Endometrium (tissue), 2 donors: ENCODE results near the gene RGL2.
A peak's percentile ranks its signal among the peaks of the same experiment; 100 is the strongest.
"Not testable (repeated sequence)": the region's sequence is repeated elsewhere in the genome, so short reads cannot be mapped to it uniquely, and the experiment has no call there.

ENCODE experiments used
- FAIRE-seq: peaks from 2 replicates; lab custom pipeline; 2012; peaks lifted over from hg19 to GRCh38; lab: Jason Lieb, UNC
- donor health status: control.
- donor health status: control.

Gene RGL2

GRCh38 chr6:33298773-33299236, at the start of gene RGL2:
Gene RGL2 (minus strand): TSS chr6:33298942. CDS start chr6:33298610, 332 bp downstream.
- no peak for FAIRE-seq

DNA sequence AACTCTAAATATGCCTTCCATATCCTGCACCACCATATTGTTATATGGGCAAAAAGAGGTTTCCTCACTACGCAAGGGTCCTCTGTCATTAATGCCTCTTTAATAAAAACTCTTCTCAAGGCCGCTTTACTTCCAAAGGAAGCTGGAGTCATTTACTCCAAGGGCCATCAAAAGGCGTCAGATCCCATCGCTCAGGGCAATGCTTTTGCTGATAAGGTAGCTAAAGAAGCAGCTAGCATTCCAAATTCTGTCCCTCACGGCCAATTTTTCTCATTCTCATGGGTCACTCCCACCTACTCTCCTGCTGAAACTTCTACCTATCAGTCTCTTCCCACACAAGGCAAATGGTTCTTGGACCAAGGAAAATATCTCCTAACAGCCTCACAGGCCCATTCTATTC, 49.1 kb upstream of the RGL2 start:
- no peak for FAIRE-seq

- FAIRE-seq, result not testable (repeated sequence)
Measured at GRCh38 chr6:33346972-33347371, 48.2 kb upstream of the RGL2 start.

DNA sequence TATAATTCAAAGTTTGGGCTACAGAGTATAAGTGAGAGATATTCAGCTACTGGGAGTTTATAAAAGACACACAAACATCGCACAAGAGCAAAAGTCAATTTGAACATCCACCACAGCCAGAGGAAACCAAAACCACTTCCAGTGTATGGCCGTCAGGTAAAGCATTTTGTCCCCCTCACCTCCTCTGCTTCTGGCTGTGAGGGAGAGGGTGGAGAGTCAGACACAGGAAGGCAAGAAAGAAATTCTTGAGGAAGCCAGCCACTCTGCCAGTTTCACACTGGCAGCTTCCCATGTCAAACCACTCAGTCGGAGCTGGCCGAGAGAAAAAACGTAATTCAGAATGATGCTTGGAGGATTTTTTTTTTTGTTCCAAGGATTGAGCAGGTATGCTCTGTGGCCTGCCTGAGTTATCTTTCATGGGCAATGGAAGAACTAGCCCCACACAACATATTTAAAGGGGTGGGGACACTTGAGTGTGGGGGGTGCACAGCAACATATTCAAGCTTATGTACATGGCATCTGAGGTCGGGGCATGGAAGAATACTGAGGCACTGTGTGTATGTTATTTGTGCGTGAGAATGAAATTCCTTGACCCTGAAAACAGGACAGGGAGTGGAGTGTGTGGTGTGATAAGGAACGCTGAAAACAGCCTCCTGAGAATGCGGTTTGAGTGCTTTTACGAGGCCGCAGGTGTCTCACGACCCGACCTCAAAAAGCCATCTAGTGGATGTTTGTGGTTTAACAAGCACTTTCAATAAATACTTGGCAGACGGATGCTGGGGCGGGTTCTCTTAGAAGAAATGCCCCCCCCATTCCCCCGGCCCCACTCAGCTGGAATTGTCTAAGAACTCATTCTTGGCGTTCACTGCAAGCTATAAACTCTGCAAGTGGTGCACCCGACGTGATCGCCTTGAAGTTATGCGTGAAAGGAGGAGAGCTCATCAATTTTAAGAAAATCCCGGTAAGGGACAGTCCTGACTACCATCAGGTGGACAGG, 46.3 kb upstream of the RGL2 start:
- FAIRE-seq, result no peak

DNA sequence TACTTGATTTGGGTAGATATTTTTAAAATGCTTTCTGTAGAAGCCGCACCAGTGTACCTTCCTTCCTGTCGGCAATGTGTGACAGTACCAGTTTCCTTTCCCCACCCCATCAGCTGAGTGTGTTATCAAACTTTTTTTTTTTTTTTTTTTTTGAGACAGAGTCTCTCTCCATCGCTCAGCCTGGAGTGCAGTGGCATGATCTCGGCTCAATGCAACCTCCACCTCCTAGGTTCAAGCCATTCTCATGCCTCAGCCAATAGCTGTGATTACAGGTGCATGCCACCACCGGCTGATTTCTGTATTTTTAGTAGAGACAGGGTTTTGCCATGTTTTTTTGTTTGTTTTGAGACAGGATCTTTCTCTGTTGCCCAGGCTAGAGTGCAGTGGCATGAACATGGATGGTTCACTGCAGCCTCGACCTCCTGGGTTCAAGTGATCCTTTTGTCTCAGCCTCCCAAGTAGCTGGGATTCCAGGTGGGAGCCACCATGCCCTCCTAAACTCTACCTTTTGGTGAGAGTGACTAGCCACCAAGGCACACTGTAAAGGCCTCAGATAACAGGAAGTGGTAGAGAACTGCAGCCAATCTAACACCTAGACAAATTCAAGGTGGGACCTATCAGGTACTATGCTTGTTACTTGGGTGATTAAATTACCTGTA, 45.3 kb upstream of the RGL2 start:
- no peak for FAIRE-seq

DNA sequence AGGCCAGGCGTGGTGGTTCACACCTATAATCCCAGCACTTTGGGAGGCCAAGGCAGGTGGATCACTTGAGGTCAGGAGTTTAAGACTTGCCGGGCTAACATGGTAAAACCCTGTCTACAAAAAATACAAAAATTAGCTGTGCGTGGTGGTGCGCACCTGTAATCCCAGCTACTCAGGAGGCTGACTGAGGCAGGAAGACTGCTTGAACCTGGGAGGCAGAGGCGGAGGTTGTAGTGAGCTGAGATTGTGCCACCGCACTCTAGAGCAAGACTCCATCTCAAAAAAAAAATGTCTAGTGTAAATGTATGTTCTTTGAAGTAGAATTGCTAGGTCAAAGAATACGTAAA, 44.8 kb upstream of the RGL2 start:
- not testable (repeated sequence) for FAIRE-seq

- FAIRE-seq, result no peak
Measured at GRCh38 chr6:33339193-33339592, 40.5 kb upstream of the RGL2 start.

DNA sequence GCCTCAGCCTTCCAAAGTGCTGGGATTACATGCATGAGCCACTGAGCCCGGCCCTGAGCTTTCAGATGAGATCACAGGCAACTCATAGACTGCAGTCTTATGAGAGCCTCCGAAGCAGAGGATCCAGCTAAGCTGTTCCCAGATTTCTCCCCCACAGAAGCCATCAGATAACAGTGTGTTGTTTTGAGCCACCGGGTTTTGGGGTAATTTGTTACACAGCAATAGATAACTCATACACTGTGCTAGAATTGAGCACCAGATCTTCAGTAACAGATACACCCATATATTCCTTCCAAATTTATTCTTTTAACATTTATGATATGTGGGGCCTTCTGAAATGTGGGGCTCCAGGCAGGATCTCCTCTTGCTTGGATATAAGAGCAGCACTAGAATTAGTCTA, 37.8 kb upstream of the RGL2 start:
- no peak for FAIRE-seq

GRCh38 chr6:33335916-33336315, 37.2 kb upstream of the RGL2 start:
- FAIRE-seq, result no peak

GRCh38 chr6:33333666-33334065, 34.9 kb upstream of the RGL2 start:
- no peak for FAIRE-seq

GRCh38 chr6:33330736-33331135, 32.0 kb upstream of the RGL2 start:
- FAIRE-seq, result no peak

DNA sequence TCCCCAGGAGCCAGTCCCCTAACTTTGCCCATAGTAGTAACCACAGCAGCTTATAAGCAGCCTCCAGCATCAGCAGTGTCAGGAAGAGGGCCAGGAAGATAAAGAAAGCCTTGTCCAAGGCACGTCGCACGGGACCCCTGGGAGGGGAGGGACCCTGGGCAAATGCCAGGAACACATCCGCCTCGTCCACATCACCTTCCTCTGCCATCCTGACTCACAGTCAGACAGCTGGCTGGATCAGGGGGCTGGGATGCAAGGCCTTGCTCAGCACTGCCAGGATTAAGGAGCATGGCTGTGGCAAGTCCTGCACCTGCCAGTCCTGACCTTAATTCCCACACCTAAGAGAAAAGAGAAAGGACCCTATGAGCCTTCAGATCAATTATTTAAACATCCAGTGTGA, 30.3 kb upstream of the RGL2 start:
- no peak for FAIRE-seq

- no peak for FAIRE-seq
Measured at GRCh38 chr6:33324125-33324524, 25.4 kb upstream of the RGL2 start.

- FAIRE-seq, result no peak
Measured at GRCh38 chr6:33323623-33323948, 24.8 kb upstream of the RGL2 start.

- no peak for FAIRE-seq
Measured at GRCh38 chr6:33321227-33321626, 22.5 kb upstream of the RGL2 start.

DNA sequence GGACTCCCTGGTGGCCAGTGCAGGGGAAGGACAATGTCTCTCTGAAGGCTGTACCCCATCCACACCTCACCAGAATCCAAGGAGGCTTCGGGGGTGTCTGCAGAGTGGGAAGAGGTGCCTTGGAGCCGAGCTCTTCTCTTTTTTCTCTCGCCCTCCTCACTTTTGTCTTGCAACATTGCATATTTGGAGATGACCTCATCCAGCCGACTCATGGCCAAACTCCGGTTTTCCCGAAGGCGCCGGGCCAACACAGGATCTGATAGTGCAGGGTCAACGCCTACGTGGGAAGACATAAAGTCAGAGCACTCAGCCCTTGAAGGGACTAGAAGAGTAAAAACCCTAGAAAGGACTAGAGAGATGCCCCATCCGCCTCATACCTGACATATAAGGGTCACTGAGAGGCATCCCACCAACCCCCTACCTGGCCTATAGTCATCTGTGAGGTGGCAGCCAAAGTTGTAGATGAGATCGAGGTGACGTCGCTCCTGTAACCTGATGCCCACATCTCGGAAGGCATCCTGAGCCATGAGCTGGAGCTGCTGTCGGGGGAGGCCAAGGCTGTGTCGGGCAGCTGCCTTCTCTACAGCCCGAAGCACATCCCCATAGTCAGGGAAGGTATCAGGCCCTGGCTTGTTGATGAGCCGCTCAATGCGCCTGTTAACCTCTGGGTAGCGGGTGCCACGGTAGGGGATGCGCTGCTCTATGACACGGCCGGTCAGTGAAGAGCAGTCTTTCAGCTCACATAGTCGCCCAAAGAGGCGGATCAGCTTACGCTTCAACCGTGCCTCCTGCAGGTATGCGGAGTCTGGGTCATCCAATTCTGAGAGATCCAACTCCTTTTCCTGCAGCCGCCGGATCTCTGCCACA, 21.8 kb upstream of the RGL2 start:
- no peak for FAIRE-seq

DNA sequence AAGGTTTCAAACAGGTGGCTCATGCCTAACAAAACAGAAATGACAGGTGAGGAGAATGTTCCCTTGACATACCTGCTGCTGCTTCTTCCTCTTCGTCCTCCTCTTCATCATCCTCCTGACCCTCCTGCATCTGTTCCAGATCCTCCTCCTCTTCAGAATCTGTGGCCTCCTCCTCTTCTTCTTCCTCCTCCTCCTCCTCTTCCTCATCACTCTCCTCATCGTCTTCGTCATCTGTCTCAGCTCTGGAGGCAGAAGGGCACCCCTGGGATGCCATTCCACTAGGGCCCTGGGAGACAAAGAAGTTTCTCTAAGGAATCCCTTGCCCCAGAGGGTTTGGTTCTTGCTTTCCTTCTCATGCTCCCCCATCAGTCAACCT, 21.2 kb upstream of the RGL2 start:
- no peak for FAIRE-seq

- no peak for FAIRE-seq
Measured at GRCh38 chr6:33318426-33319073, 19.8 kb upstream of the RGL2 start.

DNA sequence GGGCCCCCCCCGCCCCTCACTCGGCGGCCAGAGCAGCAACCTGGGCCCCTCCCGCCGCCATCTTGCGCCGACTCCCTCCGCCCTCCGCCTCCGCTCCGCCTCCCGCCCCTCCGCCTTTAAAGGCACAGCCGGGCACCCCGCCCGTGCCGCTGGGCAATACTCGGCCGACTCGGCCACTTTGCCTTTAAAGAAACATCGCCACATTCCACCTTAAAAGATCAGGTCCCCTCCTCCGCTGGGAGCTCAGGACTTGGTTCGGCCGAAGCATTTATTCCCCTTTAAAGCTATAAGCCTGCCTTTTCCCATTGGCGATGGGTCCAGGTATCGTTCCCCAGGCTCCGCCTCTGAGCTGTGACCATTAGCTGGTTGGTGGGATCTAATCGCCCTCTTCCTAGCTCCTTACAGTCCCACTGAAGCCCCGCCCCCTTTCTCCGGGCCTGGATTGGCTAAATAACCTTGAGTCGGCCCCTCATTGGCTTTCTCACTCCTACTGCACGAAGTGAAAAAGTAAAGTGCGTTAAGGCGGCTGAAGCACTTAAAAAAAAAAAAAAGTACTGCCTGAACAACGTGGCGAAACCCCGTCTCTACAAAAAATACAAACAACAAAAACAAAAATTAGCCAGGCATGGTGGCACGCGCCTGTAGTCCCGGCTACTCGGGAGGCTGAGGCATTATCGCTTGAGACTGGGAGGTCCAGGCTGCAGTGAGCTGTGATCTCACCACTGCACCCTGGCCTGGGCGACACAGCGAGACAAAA, 19.1 kb upstream of the RGL2 start, which contains the start of gene ZBTB22:
TSS of gene ZBTB22 (minus strand) at position 76 of the 757 bp plus-strand sequence. CDS start 828 bp downstream, outside the sequence.
- peak; percentile 99 for FAIRE-seq

DNA sequence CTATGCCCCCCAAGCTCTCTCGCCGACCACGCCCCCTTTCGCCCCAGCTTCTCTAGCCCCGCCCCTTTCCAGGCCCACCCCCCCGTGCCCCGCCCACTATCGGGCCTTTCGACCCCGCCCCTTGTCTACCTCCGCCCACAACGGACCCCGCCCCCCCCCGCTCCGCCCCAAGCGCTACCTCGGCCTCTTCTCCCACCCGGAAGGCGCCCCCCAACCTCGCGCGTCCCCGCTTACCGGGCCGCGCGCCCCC, 18.6 kb upstream of the RGL2 start:
- no peak for FAIRE-seq

DNA sequence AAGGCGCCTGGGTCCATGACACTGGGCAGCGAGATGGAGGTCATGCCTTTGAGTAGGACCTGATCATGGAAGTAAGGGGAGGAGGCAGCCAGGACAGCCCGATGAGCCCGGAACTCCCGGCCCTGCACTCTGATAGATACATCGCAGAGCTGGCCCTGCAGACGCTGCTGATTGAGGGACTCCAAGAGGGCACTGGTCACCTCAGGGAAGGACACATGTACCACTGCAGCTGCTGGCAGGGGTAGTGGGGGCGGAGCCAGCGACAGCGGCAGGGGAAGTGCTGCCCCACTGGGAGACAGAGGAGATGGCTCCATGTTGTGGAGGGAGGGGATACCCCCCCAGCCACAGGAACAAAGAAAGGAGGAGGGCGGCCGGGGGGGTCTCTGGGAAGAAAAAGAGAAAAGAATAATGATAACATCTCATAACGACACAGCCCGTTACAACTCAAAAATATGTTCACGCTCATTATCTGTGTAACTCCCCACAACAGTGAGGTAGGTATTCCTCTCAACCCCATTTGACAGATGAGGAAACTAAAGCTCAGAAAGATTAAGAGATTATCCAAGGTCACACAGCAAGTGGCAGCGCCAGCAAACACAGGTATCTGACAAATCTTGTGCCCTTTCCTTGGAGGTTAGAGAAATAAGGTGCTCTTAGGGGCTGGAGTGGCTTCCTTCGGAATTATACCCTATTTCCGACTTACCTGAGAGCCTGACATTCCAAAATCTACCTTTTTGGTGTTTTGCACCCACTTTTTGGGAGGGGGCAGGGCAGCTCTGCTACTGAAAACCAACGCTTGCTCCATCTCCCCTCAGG, 18.1 kb upstream of the RGL2 start:
- no peak for FAIRE-seq
